HCT116 (cell line): ENCODE results near the gene PLCD3. TPM values are rescaled to one million over a fixed set of nuclear protein-coding genes. Genes with fewer than 3 reads are reported as not detected.

Source experiments
- ATAC-seq: fragments of 200-7000 bp; cut with Tn5 transposase; 2 replicates; pipeline ENCODE4 v1.9.1; 2020; ENCODE audit warnings: mild to moderate bottlenecking, moderate library complexity
- BruUV-seq: library from RNA; stranded (reverse); fragments of 400-500 nt; replicated peaks from 2 replicates; lab custom pipeline; 2021; lab: Mats Ljungman, UMichigan
- CTCF ChIA-PET: fragments of 300-600 bp; sonication (Branson Sonifier 250); formaldehyde crosslinking; loops from one replicate; lab custom pipeline; 2021; ENCODE audit warnings: antibody characterized with exemption; lab: Charles Lee
- POLR2A ChIA-PET: fragments of 300-600, 350-600 bp; sonication (Branson Sonifier 250); formaldehyde crosslinking; loops from one replicate; lab custom pipeline; 2021; ENCODE audit warnings: antibody characterized with exemption; lab: Charles Lee
- RAD21 ChIA-PET, 2 experiments: fragments of 300-600 bp; sonication (Branson Sonifier 250); formaldehyde crosslinking; loops; one replicate each; lab custom pipeline; 2023; ENCODE audit warnings: low total read pairs in 2 of 2; ENCODE audit not compliant: uncharacterized antibody in 2 of 2, unreplicated experiment in 2 of 2, low non-redundant PET in 1 of 2; lab: Charles Lee
- DNase-seq: peaks from one replicate; pipeline ENCODE4 v3.0.0-alpha.2; 2010; ENCODE audit warnings: low read depth, low spot score
- H2AFZ ChIP-seq: fragments of 200-600 bp; shearing (Covaris generic), sonication (generic); 2 replicates; pipeline ENCODE4 v1.6.1; 2017; ENCODE audit warnings: low read depth, mixed run types, mixed read lengths, antibody characterized with exemption, low read length; ENCODE audit not compliant: poor library complexity, severe bottlenecking
- H3K27ac ChIP-seq: 2 replicates; pipeline ENCODE4 v1.5.1; 2012; ENCODE audit warnings: low read depth, low read length
- H3K27me3 ChIP-seq: fragments of 200-600 bp; sonication (generic); 2 replicates; pipeline ENCODE4 v1.6.1; 2016; ENCODE audit warnings: mixed run types, low read length, mixed read lengths; ENCODE audit not compliant: insufficient read depth
- H3K36me3 ChIP-seq, 2 experiments: fragments of 200-500 bp in 1 of 2; fragments of 200-600 bp in 1 of 2; sonication (Bioruptor generic) in 1 of 2; sonication (generic) in 1 of 2; 2 replicates each; pipeline versions ENCODE4 v1.5.1 to v1.6.1; 2014 to 2016; ENCODE audit warnings: low read length in 2 of 2, inconsistent platforms in 1 of 2, mixed read lengths in 1 of 2, mixed run types in 1 of 2; ENCODE audit not compliant: insufficient read depth in 2 of 2, control insufficient read depth in 1 of 2
- H3K4me1 ChIP-seq, 2 experiments: fragments of 200-600 bp in 1 of 2; sonication (generic) in 1 of 2; 2 replicates each; pipeline versions ENCODE4 v1.5.1 to v1.6.1; 2012 to 2017; ENCODE audit warnings: low read length in 2 of 2, inconsistent platforms in 1 of 2, mild to moderate bottlenecking in 1 of 2, mixed read lengths in 1 of 2, mixed run types in 1 of 2, moderate library complexity in 1 of 2; ENCODE audit not compliant: insufficient read depth in 2 of 2, control insufficient read depth in 1 of 2
- H3K4me2 ChIP-seq: fragments of 200-600 bp; sonication (generic); 2 replicates; pipeline ENCODE4 v1.6.1; 2017; ENCODE audit warnings: mixed run types, low read length, mixed read lengths
- H3K4me3 ChIP-seq, 2 experiments: fragments of 200-600 bp in 1 of 2; sonication (generic) in 1 of 2; replicated peaks in 1 of 2; 2 replicates each; pipeline ENCODE4 v1.5.1; 2011 to 2016; ENCODE audit warnings: low read length in 2 of 2, control low read depth in 1 of 2, low read depth in 1 of 2, mild to moderate bottlenecking in 1 of 2, mixed read lengths in 1 of 2, mixed run types in 1 of 2
- H3K79me2 ChIP-seq: fragments of 200-600 bp; sonication (generic); 2 replicates; pipeline ENCODE4 v1.6.1; 2017; ENCODE audit warnings: mild to moderate bottlenecking, mixed run types, low read length, moderate library complexity, mixed read lengths; ENCODE audit not compliant: insufficient read depth
- H3K9ac ChIP-seq: fragments of 200-600 bp; sonication (generic); 2 replicates; pipeline ENCODE4 v1.6.1; 2016; ENCODE audit warnings: low read length, mixed read lengths
- H3K9me2 ChIP-seq: fragments of 200-600 bp; sonication (generic), shearing (Covaris generic); 2 replicates; pipeline ENCODE4 v1.6.1; 2017; ENCODE audit warnings: mixed run types, mild to moderate bottlenecking, moderate library complexity; ENCODE audit not compliant: insufficient read depth
- H3K9me3 ChIP-seq, 2 experiments: fragments of 200-500 bp in 1 of 2; fragments of 200-600 bp in 1 of 2; sonication (Bioruptor generic) in 1 of 2; sonication (generic) in 1 of 2; 2 replicates each; pipeline ENCODE4 v1.6.1; 2014 to 2017; ENCODE audit warnings: low read length in 2 of 2, mixed read lengths in 2 of 2, inconsistent platforms in 1 of 2, low read depth in 1 of 2, mild to moderate bottlenecking in 1 of 2, mixed run types in 1 of 2, moderate library complexity in 1 of 2; ENCODE audit not compliant: control insufficient read depth in 1 of 2, insufficient read depth in 1 of 2
- H4K20me1 ChIP-seq: fragments of 200-600 bp; sonication (generic), shearing (Covaris generic); 2 replicates; pipeline ENCODE4 v1.6.1; 2017; ENCODE audit warnings: mixed run types, mild to moderate bottlenecking, moderate library complexity; ENCODE audit not compliant: insufficient read depth
- CBX3 ChIP-seq: IDR thresholded peaks from 2 replicates; pipeline ENCODE4 v1.6.1; 2012; ENCODE audit warnings: low read depth
- CTCF ChIP-seq, 3 experiments: fragments of 200-600 bp in 1 of 3; sonication (generic) in 1 of 3; IDR thresholded peaks in 2 of 3; conservative IDR thresholded peaks in 1 of 3; 2 replicates each; pipeline ENCODE4 v1.5.1; 2012 to 2017; ENCODE audit warnings: low read depth in 2 of 3, low read length in 2 of 3, antibody characterized with exemption in 1 of 3, borderline replicate concordance in 1 of 3, control low read depth in 1 of 3, mild to moderate bottlenecking in 1 of 3, mixed read lengths in 1 of 3, mixed run types in 1 of 3, moderate library complexity in 1 of 3; ENCODE audit not compliant: insufficient read depth in 1 of 3
- ELF1 ChIP-seq: IDR thresholded peaks from 2 replicates; pipeline ENCODE4 v1.6.1; 2012; ENCODE audit warnings: low read depth, borderline replicate concordance
- EZH2phosphoT487 ChIP-seq: fragments of 200-600 bp; IDR thresholded peaks from 2 replicates; pipeline ENCODE4 v1.6.1; 2018; ENCODE audit warnings: antibody characterized with exemption, borderline replicate concordance
- POLR2A ChIP-seq: IDR thresholded peaks from 2 replicates; pipeline ENCODE4 v1.7.0; 2011; ENCODE audit warnings: borderline replicate concordance; ENCODE audit not compliant: insufficient read depth, insufficient read length; ENCODE audit errors: extremely low read depth
- POLR2AphosphoS5 ChIP-seq: IDR thresholded peaks from 2 replicates; pipeline ENCODE4 v1.6.1; 2011; ENCODE audit warnings: mild to moderate bottlenecking, low read depth, low read length, moderate library complexity
- YY1 ChIP-seq: IDR thresholded peaks from 2 replicates; pipeline ENCODE4 v1.6.1; 2011; ENCODE audit warnings: low read length, low read depth, moderate library complexity, mild to moderate bottlenecking; ENCODE audit not compliant: insufficient replicate concordance; ENCODE audit errors: extremely low read depth
- ZBTB33 ChIP-seq: IDR thresholded peaks from 2 replicates; pipeline ENCODE4 v1.6.1; 2011; ENCODE audit warnings: mild to moderate bottlenecking, low read length, moderate library complexity; ENCODE audit not compliant: insufficient replicate concordance; ENCODE audit errors: extremely low read depth
- ZNF274 ChIP-seq: fragments of 200-500 bp; sonication (Bioruptor generic); IDR thresholded peaks from 2 replicates; pipeline ENCODE4 v1.6.1; 2014; ENCODE audit warnings: mild to moderate bottlenecking, low read depth, low read length, inconsistent platforms
- intact Hi-C: fragments of 100-400 bp; cut with micrococcal nuclease; formaldehyde crosslinking; loops from 2 replicates; pipeline ENCODE4 v1.10.0; 2022
- total RNA-seq: library from RNA; stranded (reverse); gene quantifications from one replicate; pipeline ENCODE4 v1.2.1, GENCODE V29; 2021; ENCODE audit not compliant: unreplicated experiment

The PLCD3 gene
- total RNA-seq, 1 experiment from 2014 or later, result 197 TPM

GRCh38 chr17:45063198-45063597 is 69.1 kb downstream of the PLCD3 start:
- Histone ChIP-seq H2AFZ (no peak overlapping the region), H3K79me2 (peaks cover 93% of the 10 kb centered on the region), H3K9me3 (no peaks in the 10 kb centered on the region), H3K9ac (no peak overlapping the region), H3K27ac (no peak overlapping the region), H3K36me3 (peaks cover 0 to 14% of the 10 kb centered on the region in 2 experiments; a peak in 1 of 4 replicates), H3K4me3 (no peak overlapping the region), H3K4me1 (peaks cover 10 to 19% of the 10 kb centered on the region in 2 experiments), H3K4me2 (no peak overlapping the region), H3K9me2 (no peaks in the 10 kb centered on the region), H3K27me3 (no peaks in the 10 kb centered on the region), H4K20me1 (no peaks in the 10 kb centered on the region)
- TF ChIP-seq YY1 (no peak), CTCF (IDR thresholded peaks at IDR 0.05 in 2 of 3, conservative IDR thresholded peaks at IDR 0.05 in 1 of 3; ENCODE audit: borderline replicate concordance in 1 of 3, insufficient read depth in 1 of 3, low read depth in 2 of 3, low read length in 2 of 3) (no peak), POLR2AphosphoS5 (no peak), ZBTB33 (no peak), ZNF274 (no peak), EZH2phosphoT487 (no peak), CBX3 (no peak), POLR2A (no peak), ELF1 (no peak)
- RAD21 ChIA-PET, result no interaction called here
- POLR2A ChIA-PET, result no interaction called here
- DNase-seq, result no peak
- CTCF ChIA-PET, result no interaction called here
- ATAC-seq, result no peak
- no TSS peak for BruUV-seq
- intact Hi-C loops, result loop anchor here (5.0 kb wide), 1 partner anchor 69 kb away; the partner anchor contains the start of gene PLCD3
